IPS-NIHi11 (cell line): ENCODE results near the gene SLC4A1AP.
"Not testable (repeated sequence)": the region's sequence is repeated elsewhere in the genome, so short reads cannot be mapped to it uniquely, and the experiment has no call there.

Source experiments
- DNase-seq: peaks from one replicate; pipeline ENCODE4 v3.0.0; 2012; ENCODE audit warnings: mixed read lengths, low spot score

Gene SLC4A1AP

DNA sequence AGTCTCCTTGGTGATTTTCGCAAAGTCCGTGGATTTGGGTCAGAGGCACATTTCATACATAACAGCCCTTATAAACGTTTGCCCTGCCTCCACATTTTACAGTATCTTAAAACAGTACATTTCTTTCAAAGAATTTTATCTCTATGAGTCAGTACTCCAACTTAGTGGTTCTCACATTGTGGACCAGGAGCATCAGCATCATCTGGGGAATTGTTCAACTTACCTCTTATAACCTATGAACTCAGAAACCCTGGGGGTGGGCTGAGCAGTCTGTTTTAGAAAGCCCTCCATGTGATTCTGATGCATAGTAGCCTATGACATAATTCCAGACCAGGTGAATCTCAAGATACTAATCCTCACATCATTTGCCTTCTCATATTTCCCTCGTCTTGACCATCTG is 12.6 kb upstream of the SLC4A1AP start:
- no peak for DNase-seq

DNA sequence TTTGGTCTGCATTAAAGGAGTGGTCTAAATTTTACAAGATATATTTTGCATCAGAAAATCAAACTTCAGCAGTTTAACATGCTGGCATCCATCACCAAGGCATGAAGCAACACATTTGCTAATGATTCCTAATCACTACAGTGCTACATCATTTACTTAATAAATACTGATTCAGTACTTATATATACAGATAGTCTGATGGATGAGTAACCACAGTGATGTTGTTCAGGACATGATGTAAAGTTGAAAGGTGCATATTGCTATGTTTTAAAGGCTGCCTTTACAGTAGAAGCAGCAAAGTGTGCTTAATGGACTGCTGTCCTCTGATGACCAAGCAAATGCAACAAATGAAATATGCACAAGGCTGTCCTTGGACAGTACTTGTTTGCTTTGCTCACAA is 11.3 kb upstream of the SLC4A1AP start:
- DNase-seq: no peak

- no peak for DNase-seq
Observed at GRCh38 chr2:27652790-27653189, 10.9 kb upstream of the SLC4A1AP start.

DNA sequence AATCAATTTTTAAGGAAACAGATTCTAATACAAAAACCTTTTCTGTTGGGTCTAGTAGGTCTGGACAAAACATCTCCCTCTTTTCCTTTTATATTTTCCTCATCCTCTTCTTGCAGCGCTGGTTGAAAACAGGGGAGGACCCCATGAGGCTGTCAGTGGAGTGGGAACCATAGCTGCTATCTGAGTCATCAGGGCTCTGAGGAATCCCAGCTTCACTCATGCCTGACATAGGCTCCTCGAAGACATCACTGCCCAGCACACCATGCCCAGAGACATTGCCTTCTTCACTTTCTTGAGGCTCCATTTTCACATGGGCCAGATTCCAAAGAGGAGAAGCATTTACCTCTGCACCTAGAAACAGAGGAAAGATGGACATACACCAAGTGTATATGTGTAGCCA is 10.3 kb upstream of the SLC4A1AP start:
- no peak for DNase-seq

- no peak for DNase-seq
Observed at GRCh38 chr2:27655155-27655951, 8.3 kb upstream of the SLC4A1AP start.

- DNase-seq: no peak
Observed at GRCh38 chr2:27661371-27661770, 2.3 kb upstream of the SLC4A1AP start.

- no peak for DNase-seq
Observed at GRCh38 chr2:27664154-27664574, 475 bp downstream of the SLC4A1AP start.

GRCh38 chr2:27664622-27665363 is 1.1 kb downstream of the SLC4A1AP start:
- no peak for DNase-seq

DNA sequence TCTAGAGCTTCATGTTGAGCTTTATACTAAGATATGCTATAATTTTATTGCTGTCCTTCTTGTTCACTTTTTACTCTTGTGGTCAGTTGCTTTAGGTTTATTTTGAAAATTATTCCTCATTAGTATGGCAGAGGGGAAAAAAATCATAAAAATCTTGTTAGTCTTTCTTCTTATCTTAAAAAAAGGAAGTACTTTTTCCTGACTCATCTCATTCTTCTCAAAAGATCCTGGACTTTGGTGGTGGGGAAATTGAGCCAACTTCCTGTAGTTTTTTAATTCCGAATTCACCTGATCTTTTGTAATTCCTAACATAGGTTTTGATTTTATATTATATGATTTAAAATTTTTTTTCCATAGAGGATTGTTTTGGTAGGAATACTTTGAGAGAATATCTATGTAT is 3.8 kb downstream of the SLC4A1AP start:
- DNase-seq: no peak

DNA sequence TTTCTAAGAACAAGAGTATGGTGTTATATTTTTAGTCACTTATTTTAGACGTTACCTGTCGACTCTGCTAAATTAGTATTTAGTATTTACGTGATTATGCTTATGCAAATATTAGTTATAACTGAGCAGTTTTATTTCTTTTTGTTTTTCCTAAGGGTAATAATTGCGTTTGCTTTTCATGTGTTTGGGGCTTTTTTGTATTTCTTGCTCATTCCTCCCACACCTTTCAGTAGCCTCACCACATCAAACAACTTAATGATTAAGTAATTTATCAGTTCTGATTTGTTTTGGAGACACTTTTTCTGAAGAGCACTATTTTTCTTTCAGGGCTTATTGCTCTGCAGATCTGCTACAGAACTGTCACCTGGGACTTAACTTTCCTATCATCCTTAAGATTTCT is 7.5 kb downstream of the SLC4A1AP start:
- no peak for DNase-seq

DNA sequence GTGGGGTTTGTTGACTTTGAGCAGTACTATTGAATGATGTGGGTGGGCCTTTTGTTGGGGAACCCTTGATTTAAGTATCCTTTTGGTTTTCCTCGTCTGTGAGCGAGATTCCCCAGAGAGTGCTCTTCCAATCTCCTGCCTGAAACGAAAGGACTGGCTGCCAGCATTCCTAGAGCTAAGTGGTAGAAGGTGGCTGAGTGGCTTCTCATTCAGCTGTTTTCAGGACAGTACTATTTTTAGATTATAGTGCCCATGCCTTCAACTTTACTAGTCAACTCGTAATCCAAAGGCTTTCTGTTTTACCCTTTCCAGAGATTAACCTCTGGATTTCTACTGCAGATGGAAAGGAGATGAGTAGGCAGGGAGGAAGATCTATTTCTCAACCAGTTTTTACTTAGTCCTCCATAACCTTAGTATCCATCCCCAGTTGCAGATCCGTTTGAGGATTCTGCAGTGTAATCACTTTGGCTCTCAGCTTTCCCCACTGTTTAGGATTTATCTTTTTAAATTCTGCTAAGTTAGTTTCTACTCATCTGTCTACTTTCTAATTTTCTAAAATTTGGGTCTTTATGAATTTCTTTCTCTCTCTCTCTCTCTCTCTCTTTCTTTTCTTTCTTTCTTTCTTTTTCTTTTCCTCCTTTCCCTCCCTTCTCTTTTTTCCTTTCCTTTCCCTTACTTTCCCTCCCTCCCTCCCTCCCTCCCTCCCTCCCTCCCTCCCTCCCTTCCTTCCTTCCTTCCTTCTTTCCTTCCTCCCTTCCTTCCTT is 9.2 kb downstream of the SLC4A1AP start:
- no peak for DNase-seq

- DNase-seq: no peak
Observed at GRCh38 chr2:27680571-27680970, 16.9 kb downstream of the SLC4A1AP start.

DNA sequence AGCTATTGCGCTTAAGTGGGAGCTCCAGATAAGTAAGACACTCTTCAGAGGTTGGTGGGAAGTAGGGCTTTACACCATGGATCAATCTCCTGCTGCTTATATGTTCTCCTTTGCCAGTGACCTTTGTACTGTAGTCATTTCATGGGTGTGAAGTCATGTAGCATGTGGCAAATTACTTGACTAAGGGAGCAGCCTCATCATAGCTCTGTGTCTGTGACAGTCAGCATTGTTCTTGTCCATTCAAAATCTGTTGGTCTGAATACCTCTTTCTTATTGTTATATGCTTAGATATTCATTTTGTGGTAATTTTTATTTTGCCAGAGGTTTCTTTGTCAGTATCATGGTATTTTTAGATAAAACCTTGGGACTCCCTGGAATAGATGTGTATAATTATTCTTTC is 18.2 kb downstream of the SLC4A1AP start:
- no peak for DNase-seq

DNA sequence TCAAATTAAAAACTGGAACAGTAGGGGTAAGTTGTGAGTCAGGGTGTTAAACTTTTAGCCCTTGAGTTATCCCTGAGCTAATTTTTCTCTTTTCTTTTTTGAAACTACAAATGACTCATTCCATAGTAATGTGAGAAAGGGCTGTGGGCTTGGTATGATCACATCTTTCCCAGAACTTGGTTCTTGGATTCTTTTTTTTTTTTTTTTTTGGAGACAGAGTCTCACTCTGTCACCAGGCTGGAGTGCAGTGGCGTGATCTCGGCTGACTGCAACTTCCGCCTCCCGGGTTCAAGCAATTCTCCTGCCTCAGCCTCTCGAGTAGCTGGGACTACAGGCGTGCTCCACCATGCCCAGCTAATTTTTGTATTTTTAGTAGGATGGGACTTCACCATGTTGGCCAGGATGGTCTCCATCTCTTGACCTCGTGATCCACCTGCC is 18.7 kb downstream of the SLC4A1AP start:
- not testable (repeated sequence) for DNase-seq

GRCh38 chr2:27683390-27684071 is 19.8 kb downstream of the SLC4A1AP start:
- peak; percentile 80 for DNase-seq

DNA sequence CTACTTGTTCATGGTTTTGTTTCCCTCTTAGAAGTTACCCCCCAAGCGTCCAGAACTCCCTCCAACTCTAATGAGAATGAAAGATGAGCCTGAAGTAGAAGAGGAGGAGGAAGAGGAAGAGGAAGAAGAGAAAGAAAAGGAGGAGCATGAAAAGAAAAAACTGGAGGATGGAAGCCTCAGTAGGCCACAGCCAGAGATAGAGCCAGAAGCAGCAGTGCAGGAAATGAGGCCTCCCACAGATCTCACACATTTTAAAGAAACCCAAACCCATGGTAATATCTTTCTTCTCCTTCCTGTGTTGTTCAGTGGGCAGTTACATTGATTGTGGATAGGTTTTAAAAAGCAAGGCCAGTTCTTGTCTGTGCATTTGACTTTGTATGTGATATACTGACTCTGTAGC is 21.3 kb downstream of the SLC4A1AP start:
- not testable (repeated sequence) for DNase-seq

- DNase-seq: no peak
Observed at GRCh38 chr2:27685577-27685976, 21.9 kb downstream of the SLC4A1AP start.

GRCh38 chr2:27687232-27687631 is 23.5 kb downstream of the SLC4A1AP start:
- DNase-seq: no peak

GRCh38 chr2:27689424-27689823 is 25.7 kb downstream of the SLC4A1AP start:
- no peak for DNase-seq

DNA sequence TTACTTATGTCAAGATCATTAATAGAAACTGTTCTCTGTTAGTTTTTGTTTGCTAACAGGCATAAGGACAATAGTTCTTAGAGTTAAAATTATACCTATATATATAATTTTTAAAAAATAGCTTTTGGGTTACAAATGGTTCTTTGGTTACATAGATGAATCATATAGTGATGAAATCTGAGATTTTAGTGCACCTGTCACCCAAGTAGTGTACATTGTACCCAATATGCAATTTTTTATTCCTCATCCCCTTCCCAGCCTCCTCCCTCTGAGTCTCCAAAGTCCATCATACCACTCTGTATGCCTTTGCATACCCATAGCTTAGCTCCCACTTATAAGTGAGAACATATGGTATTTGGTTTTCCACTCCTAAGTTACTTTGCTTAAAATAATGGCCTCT is 26.4 kb downstream of the SLC4A1AP start:
- DNase-seq: no peak

GRCh38 chr2:27697660-27698059 is 34.0 kb downstream of the SLC4A1AP start:
- no peak for DNase-seq

DNA sequence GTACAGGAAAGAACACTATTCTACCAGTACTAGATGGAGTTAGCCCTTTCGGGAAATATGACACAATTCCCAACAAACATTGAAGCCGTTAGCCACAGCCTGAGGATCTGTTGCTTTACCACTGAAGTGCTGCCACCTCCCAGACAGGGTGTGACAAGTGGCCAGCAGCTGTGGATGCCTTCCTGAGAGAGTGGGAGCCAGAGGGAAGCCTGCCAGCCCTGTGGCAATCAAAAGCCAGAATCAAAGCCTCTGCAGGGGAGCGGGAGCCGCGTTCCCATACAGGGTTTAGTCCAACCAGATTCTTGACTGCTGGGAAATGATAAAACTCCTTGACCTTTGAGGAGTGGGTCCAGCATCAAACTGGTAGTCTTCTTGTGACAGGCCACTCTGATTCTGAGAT is 38.0 kb downstream of the SLC4A1AP start:
- no peak for DNase-seq
